B cell (primary cell): Measurements from ENCODE around the gene TDG.

ENCODE experiments used
- EZH2 ChIP-seq: IDR thresholded peaks from 2 replicates; pipeline ENCODE4 v1.6.1; 2012; ENCODE audit warnings: borderline replicate concordance, low read depth, mild to moderate bottlenecking, moderate library complexity, low read length; ENCODE audit not compliant: insufficient read depth, poor library complexity, severe bottlenecking
- TF ChIP-seq, protein P1 (sequence below): fragments of 200-600 bp; IDR thresholded peaks from one replicate; pipeline ENCODE4 v1.8.0; 2022; ENCODE audit warnings: antibody characterized with exemption, mild to moderate bottlenecking

GRCh38 chr12:103947871-103948555 is 17.7 kb upstream of the TDG start:
- no peak for TF ChIP-seq EZH2
- TF ChIP-seq, protein P1, sequence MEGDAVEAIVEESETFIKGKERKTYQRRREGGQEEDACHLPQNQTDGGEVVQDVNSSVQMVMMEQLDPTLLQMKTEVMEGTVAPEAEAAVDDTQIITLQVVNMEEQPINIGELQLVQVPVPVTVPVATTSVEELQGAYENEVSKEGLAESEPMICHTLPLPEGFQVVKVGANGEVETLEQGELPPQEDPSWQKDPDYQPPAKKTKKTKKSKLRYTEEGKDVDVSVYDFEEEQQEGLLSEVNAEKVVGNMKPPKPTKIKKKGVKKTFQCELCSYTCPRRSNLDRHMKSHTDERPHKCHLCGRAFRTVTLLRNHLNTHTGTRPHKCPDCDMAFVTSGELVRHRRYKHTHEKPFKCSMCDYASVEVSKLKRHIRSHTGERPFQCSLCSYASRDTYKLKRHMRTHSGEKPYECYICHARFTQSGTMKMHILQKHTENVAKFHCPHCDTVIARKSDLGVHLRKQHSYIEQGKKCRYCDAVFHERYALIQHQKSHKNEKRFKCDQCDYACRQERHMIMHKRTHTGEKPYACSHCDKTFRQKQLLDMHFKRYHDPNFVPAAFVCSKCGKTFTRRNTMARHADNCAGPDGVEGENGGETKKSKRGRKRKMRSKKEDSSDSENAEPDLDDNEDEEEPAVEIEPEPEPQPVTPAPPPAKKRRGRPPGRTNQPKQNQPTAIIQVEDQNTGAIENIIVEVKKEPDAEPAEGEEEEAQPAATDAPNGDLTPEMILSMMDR, result no peak
